Vagina (tissue), 2 donors: ENCODE measurements around the gene CALB2.

ENCODE experiments used
- CTCF ChIP-seq, 3 experiments: fragments of 450-650 bp in 2 of 3; fragments of 200-600 bp in 1 of 3; sonication (generic) in 1 of 3; IDR thresholded peaks; one replicate each; pipeline ENCODE4 v1.5.1; 2017 to 2019; ENCODE audit warnings: antibody characterized with exemption in 3 of 3, mild to moderate bottlenecking in 2 of 3, moderate library complexity in 2 of 3
- POLR2A ChIP-seq, 2 donors: fragments of 450-650 bp; IDR thresholded peaks; one replicate each; pipeline ENCODE4 v1.6.1; 2017; ENCODE audit warnings: antibody characterized with exemption in 2 of 2, mild to moderate bottlenecking in 2 of 2, moderate library complexity in 2 of 2
- POLR2AphosphoS5 ChIP-seq, 2 donors: sonication (generic); formaldehyde crosslinking; IDR thresholded peaks; one replicate each; pipeline ENCODE4 v1.9.0; 2017; ENCODE audit warnings: antibody characterized with exemption in 2 of 2, mild to moderate bottlenecking in 2 of 2, low read depth in 1 of 2; ENCODE audit not compliant: insufficient read depth in 1 of 2

DNA sequence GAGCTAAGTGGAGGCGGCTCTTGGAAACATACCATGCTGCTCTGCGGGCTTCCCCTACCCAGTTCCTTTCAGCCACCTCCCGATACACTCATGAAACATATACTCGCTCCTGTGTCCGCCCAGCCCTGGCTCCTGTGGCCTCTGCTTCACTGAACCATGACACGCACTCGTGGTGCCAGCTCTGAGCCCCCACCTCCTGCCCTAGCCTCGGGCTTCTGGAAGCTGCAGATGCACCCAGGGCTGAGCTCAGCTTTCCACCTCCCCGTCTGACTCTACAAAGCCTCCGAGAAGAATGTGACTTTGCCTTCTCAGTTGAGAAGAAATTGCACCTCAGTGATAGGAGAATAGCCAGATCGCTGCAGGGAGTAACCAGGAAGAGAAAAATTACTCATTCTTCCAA lies 11.0 kb downstream of the CALB2 start:
- TF ChIP-seq CTCF (IDR thresholded peaks at IDR 0.05) (no peak), POLR2AphosphoS5 (IDR thresholded peaks at IDR 0.05; ENCODE audit: insufficient read depth in 1 of 2, low read depth in 1 of 2) (no peak), POLR2A (IDR thresholded peaks at IDR 0.05) (no peak)
